ENCODE measurements around the gene RASGRF2. TPM values are rescaled to one million over a fixed set of nuclear protein-coding genes. Genes with fewer than 3 reads are reported as not detected.

The RASGRF2 gene
- total RNA-seq, 2 donors from 2014 or later: 6.9 to 13.9 TPM

GRCh38 chr5:80933036-80933435 is 27.1 kb upstream of the RASGRF2 start:
- Histone ChIP-seq H3K27me3 (replicated peaks; ENCODE audit: insufficient read depth) (no peaks in the 10 kb centered on the region), H3K9me3 (no peaks in the 10 kb centered on the region), H3K27ac (no peak overlapping the region), H3K36me3 (no peaks in the 10 kb centered on the region), H3K4me1 (ENCODE audit: control insufficient read depth in 1 of 2, low read depth in 2 of 2) (no peaks in the 10 kb centered on the region), H3K4me3 (no peak overlapping the region)
- ATAC-seq (ENCODE audit: insufficient number of reproducible peaks, low FRiP score, low read depth): no peak
- TF ChIP-seq CTCF (IDR thresholded peaks at IDR 0.05): no peak
- no peak for DNase-seq (ENCODE audit: low spot score)

GRCh38 chr5:80934751-80935150 is 25.4 kb upstream of the RASGRF2 start:
- H3K27ac ChIP-seq: no peak overlapping the region
- H3K4me3 ChIP-seq: no peak overlapping the region
- no peaks in the 10 kb centered on the region for H3K27me3 ChIP-seq (replicated peaks; ENCODE audit: insufficient read depth)
- no peak for DNase-seq (ENCODE audit: low spot score)
- H3K9me3 ChIP-seq: no peaks in the 10 kb centered on the region
- ATAC-seq (ENCODE audit: insufficient number of reproducible peaks, low FRiP score, low read depth): no peak
- H3K4me1 ChIP-seq (ENCODE audit: control insufficient read depth in 1 of 2, low read depth in 2 of 2): no peaks in the 10 kb centered on the region
- TF ChIP-seq CTCF (IDR thresholded peaks at IDR 0.05): no peak
- H3K36me3 ChIP-seq: no peaks in the 10 kb centered on the region

GRCh38 chr5:80935811-80936385 is 24.3 kb upstream of the RASGRF2 start:
- no peak for TF ChIP-seq CTCF (IDR thresholded peaks at IDR 0.05)

GRCh38 chr5:80936881-80937280 is 23.3 kb upstream of the RASGRF2 start:
- Histone ChIP-seq H3K4me3 (no peak overlapping the region), H3K9me3 (no peaks in the 10 kb centered on the region), H3K36me3 (no peaks in the 10 kb centered on the region), H3K27ac (no peak overlapping the region), H3K27me3 (replicated peaks; ENCODE audit: insufficient read depth) (no peaks in the 10 kb centered on the region), H3K4me1 (ENCODE audit: control insufficient read depth in 1 of 2, low read depth in 2 of 2) (no peaks in the 10 kb centered on the region)
- no peak for TF ChIP-seq CTCF (IDR thresholded peaks at IDR 0.05)
- DNase-seq (ENCODE audit: low spot score) (no peak), ATAC-seq (ENCODE audit: insufficient number of reproducible peaks, low FRiP score, low read depth) (no peak)

More at GRCh38 chr5:80935811-80936385, 24.3 kb upstream of the RASGRF2 start:
- H3K4me1 ChIP-seq (ENCODE audit: control insufficient read depth in 1 of 2, low read depth in 2 of 2): no peaks in the 10 kb centered on the region
- H3K27ac ChIP-seq: no peak overlapping the region
- no peak overlapping the region for H3K4me3 ChIP-seq
- no peak for ATAC-seq (ENCODE audit: insufficient number of reproducible peaks, low FRiP score, low read depth)
- H3K36me3 ChIP-seq: no peaks in the 10 kb centered on the region
- no peaks in the 10 kb centered on the region for H3K27me3 ChIP-seq (replicated peaks; ENCODE audit: insufficient read depth)
- H3K9me3 ChIP-seq: no peaks in the 10 kb centered on the region
- DNase-seq (ENCODE audit: low spot score): no peak

- no peak overlapping the region for H3K4me3 ChIP-seq
- no peaks in the 10 kb centered on the region for H3K4me1 ChIP-seq (ENCODE audit: control insufficient read depth in 1 of 2, low read depth in 2 of 2)
- TF ChIP-seq CTCF (IDR thresholded peaks at IDR 0.05): no peak
- ATAC-seq (ENCODE audit: insufficient number of reproducible peaks, low FRiP score, low read depth): no peak
- no peaks in the 10 kb centered on the region for H3K9me3 ChIP-seq
- DNase-seq (ENCODE audit: low spot score): no peak
- no peaks in the 10 kb centered on the region for H3K36me3 ChIP-seq
- H3K27ac ChIP-seq: no peak overlapping the region
- no peaks in the 10 kb centered on the region for H3K27me3 ChIP-seq (replicated peaks; ENCODE audit: insufficient read depth)
Measured at GRCh38 chr5:80937584-80938356, 22.4 kb upstream of the RASGRF2 start.
